HG03064 (cell line): Measurements from ENCODE around the gene PFKFB4.
A peak's percentile ranks its signal among the peaks of the same experiment; 100 is the strongest.
"Not testable (repeated sequence)": the region's sequence is repeated elsewhere in the genome, so short reads cannot be mapped to it uniquely, and the experiment has no call there.

Source experiments
- ATAC-seq: cut with Tn5 transposase; IDR thresholded peaks from one replicate; pipeline ENCODE4 v1.9.1; 2021; ENCODE audit warnings: low read depth; ENCODE audit not compliant: unreplicated experiment

Gene PFKFB4

GRCh38 chr3:48535578-48535977 lies 21.0 kb downstream of the PFKFB4 start:
- no peak for ATAC-seq

DNA sequence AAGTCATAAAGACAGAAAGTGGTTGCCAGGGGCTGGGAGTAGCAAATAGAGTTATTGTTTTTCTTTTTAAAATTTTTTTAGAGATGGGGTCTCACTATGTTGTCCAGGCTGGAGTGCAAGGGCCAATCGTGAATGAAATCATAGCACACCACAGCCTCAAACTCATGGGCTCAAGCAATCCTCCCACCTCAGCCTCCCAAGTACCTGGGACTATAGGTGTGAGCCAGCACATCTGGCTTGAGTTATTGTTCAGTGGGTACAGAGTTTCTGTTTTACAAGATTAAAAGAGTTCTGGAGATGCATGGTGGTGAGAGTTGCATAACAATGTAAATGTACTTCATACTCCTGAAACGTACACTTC lies 23.6 kb downstream of the PFKFB4 start:
- no peak for ATAC-seq

- ATAC-seq = no peak
Measured at GRCh38 chr3:48532271-48532976, 24.2 kb downstream of the PFKFB4 start.

- ATAC-seq = not testable (repeated sequence)
Measured at GRCh38 chr3:48530701-48531100, 25.9 kb downstream of the PFKFB4 start.

- ATAC-seq = no peak
Measured at GRCh38 chr3:48528754-48529153, 27.8 kb downstream of the PFKFB4 start.

- no peak for ATAC-seq
Measured at GRCh38 chr3:48528048-48528447, 28.6 kb downstream of the PFKFB4 start.

- no peak for ATAC-seq
Measured at GRCh38 chr3:48524970-48525369, 31.6 kb downstream of the PFKFB4 start.

DNA sequence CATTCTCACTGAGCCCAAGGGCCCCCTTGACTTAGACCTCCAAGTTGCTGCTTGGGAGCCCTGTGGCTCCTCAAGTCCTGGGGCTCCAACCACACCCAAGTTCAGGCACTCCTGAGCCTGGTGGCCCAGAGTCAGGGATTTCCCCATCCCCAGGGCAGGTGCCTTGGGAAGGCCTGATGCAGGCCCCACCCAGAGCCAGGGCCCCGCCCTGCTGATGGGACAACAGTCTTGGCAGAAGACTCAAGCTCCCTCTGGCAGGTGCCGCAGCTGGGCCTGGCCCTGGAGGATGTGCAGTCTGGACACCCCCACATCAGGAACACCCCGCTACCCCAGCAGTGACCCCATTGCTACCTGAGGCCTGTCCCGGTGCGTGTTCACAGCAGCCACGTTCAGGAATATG lies 35.0 kb downstream of the PFKFB4 start:
- ATAC-seq = no peak

GRCh38 chr3:48519277-48519643 lies 37.3 kb downstream of the PFKFB4 start:
- ATAC-seq = no peak

DNA sequence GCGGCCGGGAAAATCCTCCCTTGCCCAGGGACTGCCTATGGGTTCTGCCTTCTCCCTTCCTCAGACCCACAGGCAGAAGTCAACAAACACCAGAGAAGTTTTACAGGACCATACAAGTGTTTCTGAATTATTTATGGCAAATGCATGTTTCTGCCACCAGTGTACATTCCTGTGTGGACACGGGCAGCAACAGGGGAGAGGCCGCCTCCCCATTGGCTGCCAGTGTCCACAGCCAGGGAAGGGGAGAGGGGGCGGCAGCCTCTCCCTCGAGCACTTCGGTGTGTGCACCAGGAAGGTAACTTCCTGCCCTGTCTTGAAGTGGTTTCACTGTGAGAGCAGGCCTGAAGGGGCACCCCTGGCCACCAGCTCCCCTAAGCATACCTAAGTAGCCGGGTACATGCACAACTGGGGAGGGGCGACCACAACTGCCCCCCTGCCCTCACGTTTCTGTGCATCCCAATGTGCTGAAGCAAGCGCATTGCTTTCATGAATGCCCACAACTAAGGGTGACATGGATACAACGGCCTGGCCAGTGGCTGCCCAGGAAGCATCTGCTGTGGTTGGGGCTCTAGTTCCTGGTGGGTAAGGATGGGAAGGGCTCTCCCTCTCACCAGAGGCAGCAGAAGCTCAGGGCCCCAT lies 37.8 kb downstream of the PFKFB4 start:
- ATAC-seq = no peak

DNA sequence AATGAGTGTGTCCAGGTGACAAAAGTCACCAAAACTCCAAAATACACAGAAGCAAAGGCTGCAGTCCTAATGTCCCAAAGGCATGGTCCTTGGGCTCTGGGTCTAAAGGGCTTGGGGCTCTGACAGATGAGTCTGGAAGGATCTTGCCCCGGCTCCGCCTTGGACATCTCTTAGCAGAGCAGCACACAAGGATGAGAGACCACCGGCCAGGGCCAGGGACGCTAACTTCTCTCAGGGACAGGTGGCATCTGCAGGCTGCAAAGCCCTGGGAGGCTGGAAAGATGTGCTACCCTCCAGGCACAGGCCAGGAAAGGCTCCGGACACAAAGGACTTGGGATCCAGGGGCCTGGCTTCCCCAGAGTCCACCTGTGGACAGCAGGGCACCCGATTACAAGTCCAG lies 38.5 kb downstream of the PFKFB4 start:
- no peak for ATAC-seq

DNA sequence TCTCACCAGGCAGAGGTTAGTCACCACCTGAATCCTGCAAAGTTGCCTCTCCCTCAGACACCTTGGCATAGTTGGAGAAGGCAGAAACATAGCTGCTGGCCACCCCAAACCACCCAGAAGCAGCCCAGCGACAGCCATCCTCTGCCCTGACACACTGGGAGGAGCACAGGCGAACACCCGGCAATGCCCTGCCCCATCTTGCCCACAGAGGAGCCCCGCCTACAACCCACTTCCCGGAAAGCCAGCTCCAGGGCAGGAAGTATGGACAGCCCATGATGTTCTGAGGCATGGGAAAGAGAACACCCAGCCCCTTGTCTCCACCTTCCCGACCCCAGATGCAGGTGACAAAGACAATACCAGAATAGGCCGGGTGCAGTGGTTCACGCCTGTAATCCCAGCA lies 40.0 kb downstream of the PFKFB4 start:
- ATAC-seq = no peak

- no peak for ATAC-seq
Measured at GRCh38 chr3:48514431-48515227, 42.0 kb downstream of the PFKFB4 start.

DNA sequence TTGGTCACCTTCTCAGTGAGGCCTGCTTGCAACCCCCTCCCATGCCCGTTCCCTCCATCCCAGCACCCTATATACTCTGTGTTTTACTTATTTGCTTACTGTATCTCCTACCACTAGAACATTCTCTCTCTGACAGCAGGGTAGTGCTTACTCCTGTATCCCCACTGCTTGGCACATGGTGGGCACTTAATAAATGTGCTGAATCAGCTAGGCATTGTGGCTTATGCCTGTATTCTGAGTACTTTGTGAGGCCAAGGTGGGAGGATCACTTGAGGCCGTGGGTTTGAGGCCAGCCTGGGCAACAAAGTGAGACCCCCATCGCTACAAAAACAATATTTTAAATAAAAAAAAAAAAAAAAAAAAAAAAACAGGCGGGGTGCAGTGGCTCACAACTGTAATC lies 45.1 kb downstream of the PFKFB4 start:
- ATAC-seq = no peak

- peak; percentile 70 for ATAC-seq
Measured at GRCh38 chr3:48507256-48508061, 49.1 kb downstream of the PFKFB4 start.

DNA sequence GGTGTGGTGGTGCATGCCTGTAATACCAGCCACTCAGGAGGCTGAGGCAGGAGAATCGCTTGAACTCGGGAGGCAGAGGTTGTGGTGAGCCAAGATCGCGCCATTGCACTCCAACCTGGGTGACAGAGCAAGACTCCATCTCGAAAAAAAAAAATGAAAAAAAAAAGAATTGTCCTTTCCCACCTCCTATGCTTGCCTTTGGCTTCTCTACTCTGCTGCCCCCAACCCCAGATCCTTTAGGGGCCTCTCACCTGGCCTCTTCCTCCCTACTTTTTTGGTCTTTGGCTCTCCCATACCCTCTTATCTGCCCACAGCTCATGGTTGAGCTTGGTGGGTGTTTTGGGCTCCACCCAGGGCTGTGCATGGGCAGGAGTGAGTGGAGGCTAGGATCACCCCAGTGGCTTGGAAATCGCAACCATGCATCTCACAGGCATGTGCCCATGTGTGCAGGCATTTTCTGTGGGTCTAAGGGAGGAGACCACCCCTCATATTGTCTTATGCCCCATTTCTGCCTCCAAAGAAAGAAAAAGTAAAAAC lies 50.6 kb downstream of the PFKFB4 start:
- ATAC-seq = no peak

- ATAC-seq = no peak
Measured at GRCh38 chr3:48505146-48505545, 51.5 kb downstream of the PFKFB4 start.

DNA sequence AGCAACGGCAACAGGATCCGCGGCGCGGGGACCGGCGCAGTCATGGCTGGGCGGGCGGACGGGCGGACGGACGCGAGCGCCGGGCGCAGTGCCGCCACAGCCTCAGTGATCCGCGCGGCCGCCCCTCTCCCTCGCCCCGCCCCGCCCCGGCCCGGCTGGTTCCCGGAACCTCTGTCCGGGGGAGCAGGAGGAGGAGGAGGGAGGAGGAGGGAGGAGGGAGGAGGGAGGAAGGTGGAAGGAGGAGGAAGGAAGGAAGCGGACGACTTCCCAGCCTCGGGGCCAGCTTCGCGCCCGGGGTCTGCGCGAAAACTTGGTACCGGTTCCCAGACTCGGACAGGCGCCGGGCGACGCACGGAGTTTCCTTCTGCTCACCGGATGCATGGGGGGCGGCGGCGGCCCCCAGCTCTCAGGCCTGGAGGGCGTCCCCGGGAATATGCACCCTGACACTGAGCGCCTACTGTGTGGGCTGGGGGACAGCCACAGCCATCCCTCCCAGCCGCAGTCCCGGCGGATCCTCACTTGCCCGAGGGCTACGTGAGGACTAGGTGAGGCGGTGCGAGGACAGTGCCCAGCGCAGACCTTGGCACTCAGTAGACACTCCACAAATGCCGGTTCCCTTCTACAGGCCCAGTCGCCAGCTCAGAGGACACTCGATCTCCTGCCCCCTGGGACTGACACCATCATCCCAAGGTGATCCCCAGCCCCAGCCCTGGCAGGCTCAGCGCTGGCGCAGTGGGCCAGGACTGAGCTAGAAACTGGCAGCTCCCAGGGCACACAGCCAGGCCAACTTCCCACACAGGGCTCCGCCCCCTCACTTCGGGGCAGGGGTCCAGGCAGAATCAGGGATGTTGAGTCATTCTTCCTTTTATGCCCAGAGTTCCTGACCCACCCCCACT lies 52.3 kb downstream of the PFKFB4 start, which contains the start of gene SHISA5:
Gene SHISA5 (minus strand): TSS at position 124 of the 896 bp plus-strand sequence. CDS start 80 bp downstream, at position 44.
- no peak for ATAC-seq

DNA sequence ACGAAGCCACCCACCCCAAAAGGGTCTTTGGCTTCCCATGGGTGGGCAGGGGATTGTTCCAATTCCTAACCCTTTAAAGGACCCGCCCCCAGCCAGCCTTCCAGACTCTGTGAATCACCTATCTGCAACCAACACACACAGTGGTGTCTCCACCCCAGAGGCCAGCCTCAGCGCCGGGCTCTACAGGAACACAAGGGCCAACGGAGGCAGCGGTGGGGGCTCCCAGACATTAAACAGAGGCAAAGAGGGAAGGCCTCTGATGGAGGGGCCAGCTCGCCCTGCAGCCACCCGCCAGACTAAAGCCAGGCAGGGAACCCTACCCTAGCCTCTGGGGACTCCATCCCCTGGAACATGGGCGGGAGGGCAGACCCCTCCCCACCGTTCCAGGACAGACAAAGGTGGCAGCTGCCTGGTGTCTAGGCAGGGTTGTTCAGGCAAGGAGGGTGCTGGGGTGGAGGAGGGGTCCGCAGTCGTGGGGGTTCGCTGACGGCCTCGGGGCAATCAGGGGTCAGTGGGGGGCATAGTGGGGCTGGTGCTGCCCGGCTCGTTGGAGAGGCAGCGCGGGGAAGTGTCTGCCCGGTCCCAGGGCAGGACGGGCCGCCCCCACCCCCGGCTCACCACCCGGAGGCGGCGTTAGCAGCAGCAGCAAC lies 53.1 kb downstream of the PFKFB4 start:
- ATAC-seq = no peak
